K562 (cell line): ENCODE measurements around the gene CHPF2. TPM values are rescaled to one million over a fixed set of nuclear protein-coding genes. Genes with fewer than 3 reads are reported as not detected.

ENCODE experiments used
- ARID2 ChIP-seq: fragments of 450-650 bp; IDR thresholded peaks from 2 replicates; pipeline ENCODE4 v1.6.1; 2017; ENCODE audit warnings: antibody characterized with exemption, mild to moderate bottlenecking
- BDP1 ChIP-seq: IDR thresholded peaks from 3 replicates; pipeline ENCODE4 v1.6.1; 2011; ENCODE audit not compliant: insufficient read length, insufficient read depth
- CBX8 ChIP-seq: fragments of 200-600 bp; sonication (generic); IDR thresholded peaks from 2 replicates; pipeline ENCODE4 v1.6.1; 2012; ENCODE audit warnings: borderline replicate concordance, mixed run types, low read depth, mild to moderate bottlenecking, moderate library complexity, mixed read lengths, low read length, control low read depth, inconsistent platforms; ENCODE audit not compliant: poor library complexity, severe bottlenecking; ENCODE audit errors: extremely low read depth
- E2F6 ChIP-seq, 2 experiments: IDR thresholded peaks; 2 replicates each; pipeline ENCODE4 v1.6.1; 2011; ENCODE audit warnings: borderline replicate concordance in 1 of 2, control low read depth in 1 of 2, low read depth in 1 of 2, low read length in 1 of 2, mild to moderate bottlenecking in 1 of 2, mixed read lengths in 1 of 2, moderate library complexity in 1 of 2; ENCODE audit not compliant: insufficient read depth in 1 of 2, insufficient read length in 1 of 2, poor library complexity in 1 of 2, severe bottlenecking in 1 of 2; ENCODE audit errors: extremely low read depth in 1 of 2
- ELF2 ChIP-seq: fragments of 250-450 bp; sonication (Bioruptor Pico); IDR thresholded peaks from 2 replicates; pipeline ENCODE4 v1.5.0; 2021; ENCODE audit warnings: mild to moderate bottlenecking
- ILK ChIP-seq: fragments of 450-650 bp; IDR thresholded peaks from 2 replicates; pipeline ENCODE4 v1.6.1; 2016; ENCODE audit warnings: missing genetic modification characterization, low read depth, mild to moderate bottlenecking, missing compliant biosample characterization, moderate library complexity, borderline replicate concordance
- MLX ChIP-seq, 2 experiments: fragments of 450-650 bp in 1 of 2; sonication (generic) in 1 of 2; formaldehyde crosslinking; conservative IDR thresholded peaks; 2 replicates each; pipeline versions ENCODE4 v1.4.0 to v1.8.1; 2020 to 2022; ENCODE audit warnings: mild to moderate bottlenecking in 1 of 2, missing genetic modification reagents in 1 of 2
- PRDM10 ChIP-seq: fragments of 450-650 bp; IDR thresholded peaks from 2 replicates; pipeline ENCODE4 v1.6.1; 2018; ENCODE audit not compliant: partially characterized antibody
- PYGO2 ChIP-seq: fragments of 450-650 bp; IDR thresholded peaks from 2 replicates; pipeline ENCODE4 v1.6.1; 2016; ENCODE audit warnings: mild to moderate bottlenecking, missing genetic modification characterization, moderate library complexity, missing compliant biosample characterization
- SIN3A ChIP-seq, 2 experiments: fragments of 150-350 bp in 1 of 2; IDR thresholded peaks; 2 replicates each; pipeline ENCODE4 v1.6.1; 2011 to 2016; ENCODE audit warnings: borderline replicate concordance in 2 of 2, low read depth in 2 of 2, low read length in 2 of 2, mild to moderate bottlenecking in 2 of 2, moderate library complexity in 2 of 2; ENCODE audit not compliant: control insufficient read depth in 1 of 2
- SOX6 ChIP-seq: fragments of 450-650 bp; IDR thresholded peaks from 2 replicates; pipeline ENCODE4 v1.6.1; 2014; ENCODE audit warnings: mild to moderate bottlenecking
- SRSF7 ChIP-seq: fragments of 200-400 bp; formaldehyde crosslinking; optimal IDR thresholded peaks from 2 replicates; pipeline ENCODE3; 2017; ENCODE audit warnings: mild to moderate bottlenecking, low read depth, low read length
- TAF7 ChIP-seq: fragments of 450-650 bp; IDR thresholded peaks from 2 replicates; pipeline ENCODE4 v1.6.1; 2016; ENCODE audit warnings: missing genetic modification characterization, missing compliant biosample characterization
- USF1 ChIP-seq: sonication (generic); formaldehyde crosslinking; IDR thresholded peaks from 2 replicates; pipeline ENCODE4 v1.9.0; 2022; ENCODE audit warnings: mild to moderate bottlenecking, missing genetic modification reagents
- YY1 ChIP-seq, 3 experiments: IDR thresholded peaks; 2 replicates each; pipeline ENCODE4 v1.6.1; 2011; ENCODE audit warnings: low read length in 2 of 3, mild to moderate bottlenecking in 2 of 3, moderate library complexity in 2 of 3, borderline replicate concordance in 1 of 3, control low read depth in 1 of 3, low read depth in 1 of 3; ENCODE audit not compliant: insufficient read depth in 3 of 3, insufficient replicate concordance in 2 of 3, control insufficient read depth in 1 of 3, insufficient read length in 1 of 3; ENCODE audit errors: extremely low read depth in 1 of 3
- ZNF408 ChIP-seq: fragments of 250-450 bp; sonication (Bioruptor Pico); IDR thresholded peaks from 2 replicates; pipeline ENCODE4 v1.4.0; 2020; ENCODE audit warnings: low read depth, mild to moderate bottlenecking, moderate library complexity
- polyA plus RNA-seq, 8 experiments: library from polyadenylated mRNA; depleted of rRNA in 4 of 8; stranded (reverse) in 5 of 8; unstranded in 3 of 8; fragments of >200 nt; fragmentation: Nextera tagmentation in 2 of 8; fragmentation: Illumina TruSeq in 1 of 8; extraction: Ambion mirVana in 2 of 8; extraction: Trizol in 1 of 8; gene quantifications; 2 replicates each; pipeline versions ENCODE4 v1.2.1 to v1.2.3, GENCODE V29; 2011 to 2014; ENCODE audit warnings: inconsistent platforms in 1 of 8, missing spikeins in 1 of 8
- total RNA-seq, 7 experiments: library from RNA; depleted of rRNA in 6 of 7; stranded (reverse); fragments of >200 nt in 6 of 7; fragmentation: Illumina TruSeq in 2 of 7; extraction: Trizol in 2 of 7; gene quantifications; 2 replicates each; pipeline versions ENCODE4 v1.2.1 to v1.2.3, GENCODE V29; 2011 to 2021; ENCODE audit warnings: low replicate concordance in 1 of 7

Gene CHPF2
- total and polyA plus RNA-seq, 9 of the 15 experiments (the other 6 are each of a cell fraction or from before 2014, with no cell fraction given) = 0.08 to 32.8 (median 10.5) TPM

GRCh38 chr7:151251689-151252560 is 19.6 kb downstream of the CHPF2 start (continued):
- TF ChIP-seq MLX (CRISPR knock-in tag; conservative IDR thresholded peaks at IDR 0.05) = no peak
- TF ChIP-seq SIN3A (IDR thresholded peaks at IDR 0.05; ENCODE audit: borderline replicate concordance in 2 of 2, control insufficient read depth in 1 of 2, low read depth in 2 of 2, low read length in 2 of 2) = 0 out of 4 replicates have a peak, but pooled peaks of 1 of the 2 experiments have one; percentile 34
- no peak for TF ChIP-seq BDP1
- no peak for TF ChIP-seq CBX8
- no peak for TF ChIP-seq ELF2 (CRISPR knock-in tag)
- no peak for TF ChIP-seq PYGO2
- no peak for TF ChIP-seq ARID2
- TF ChIP-seq SRSF7 = no peak
- TF ChIP-seq SOX6 = no peak
- TF ChIP-seq ILK = no peak
- peak in 2 of 3 experiments; percentile 10 to 60 for TF ChIP-seq YY1 (IDR thresholded peaks at IDR 0.05; ENCODE audit: borderline replicate concordance in 1 of 3, control insufficient read depth in 1 of 3, extremely low read depth in 1 of 3, insufficient read depth in 3 of 3, insufficient read length in 1 of 3, insufficient replicate concordance in 2 of 3, low read depth in 1 of 3, low read length in 2 of 3)
- no peak for TF ChIP-seq ZNF408 (CRISPR knock-in tag)
- TF ChIP-seq PRDM10 = peak; percentile 89
- peak; percentile 14; the same call in 1 of the 2 replicates for TF ChIP-seq USF1 (CRISPR knock-in tag)
- TF ChIP-seq E2F6 (IDR thresholded peaks at IDR 0.05; ENCODE audit: borderline replicate concordance in 1 of 2, extremely low read depth in 1 of 2, insufficient read depth in 1 of 2, insufficient read length in 1 of 2, low read depth in 1 of 2, low read length in 1 of 2, poor library complexity in 1 of 2, severe bottlenecking in 1 of 2) = peak in 1 of 2 experiments; percentile 69
- no peak for TF ChIP-seq TAF7
